Endothelial cell (in vitro differentiated cells): ENCODE data around the gene HDGFL2. TPM values are rescaled to one million over a fixed set of nuclear protein-coding genes. Genes with fewer than 3 reads are reported as not detected.

Experiments
- DNase-seq: peaks from one replicate; pipeline ENCODE4 v3.0.0; 2021; ENCODE audit warnings: low spot score
- H3K27ac Mint-ChIP-seq: one replicate; pipeline ENCODE4 v1.8.0; 2021; ENCODE audit warnings: mixed read lengths, inconsistent platforms; ENCODE audit not compliant: unreplicated experiment
- H3K27me3 Mint-ChIP-seq: one replicate; pipeline ENCODE4 v1.8.0; 2021; ENCODE audit warnings: mild to moderate bottlenecking, moderate library complexity, mixed read lengths, inconsistent platforms; ENCODE audit not compliant: unreplicated experiment
- H3K36me3 Mint-ChIP-seq: one replicate; pipeline ENCODE4 v1.8.0; 2021; ENCODE audit warnings: mild to moderate bottlenecking, low read depth, mixed read lengths, inconsistent platforms; ENCODE audit not compliant: unreplicated experiment
- H3K4me1 Mint-ChIP-seq: one replicate; pipeline ENCODE4 v1.8.0; 2021; ENCODE audit warnings: mild to moderate bottlenecking, mixed read lengths, inconsistent platforms; ENCODE audit not compliant: unreplicated experiment
- H3K4me3 Mint-ChIP-seq: one replicate; pipeline ENCODE4 v1.8.0; 2021; ENCODE audit warnings: mild to moderate bottlenecking, mixed read lengths, inconsistent platforms; ENCODE audit not compliant: unreplicated experiment
- H3K9me3 Mint-ChIP-seq: one replicate; pipeline ENCODE4 v1.8.0; 2021; ENCODE audit warnings: mixed read lengths, inconsistent platforms; ENCODE audit not compliant: unreplicated experiment
- total RNA-seq: library from RNA; stranded (reverse); fragmentation: NEBNext Ultra II Directional; extraction: Animal tissue kit (Norgen Biotek cat#: 25700); gene quantifications from one replicate; pipeline ENCODE4 v1.2.1, GENCODE V29; 2021; ENCODE audit not compliant: unreplicated experiment
- TF ChIP-seq, protein P1 (sequence below): fragments of 200-600 bp; sonication (generic); IDR thresholded peaks from one replicate; pipeline ENCODE4 v1.5.0; 2021; ENCODE audit warnings: antibody characterized with exemption; ENCODE audit not compliant: unreplicated experiment

HDGFL2 gene
- total RNA-seq, 1 donor from 2014 or later: 107 TPM

DNA sequence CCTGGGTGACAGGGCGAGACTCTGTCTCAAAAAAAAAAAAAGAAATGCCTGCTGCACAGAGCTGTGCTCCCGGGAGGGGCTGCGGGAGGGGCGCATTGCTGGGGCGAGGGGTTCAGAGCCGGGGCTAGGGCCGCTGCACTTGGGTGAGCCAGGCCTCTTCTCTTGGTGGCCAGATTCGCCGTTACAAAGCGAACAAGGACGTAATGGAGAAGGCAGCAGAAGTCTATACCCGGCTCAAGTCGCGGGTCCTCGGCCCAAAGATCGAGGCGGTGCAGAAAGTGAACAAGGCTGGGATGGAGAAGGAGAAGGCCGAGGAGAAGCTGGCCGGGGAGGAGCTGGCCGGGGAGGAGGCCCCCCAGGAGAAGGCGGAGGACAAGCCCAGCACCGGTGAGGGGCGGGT, 27.2 kb downstream of the HDGFL2 start:
- Mint-ChIP-seq H3K27me3 (peaks cover 10% of the 10 kb centered on the region), H3K27ac (no peak overlapping the region), H3K4me1 (no peaks in the 10 kb centered on the region), H3K36me3 (peaks cover 11% of the 10 kb centered on the region), H3K4me3 (no peak overlapping the region), H3K9me3 (no peaks in the 10 kb centered on the region)
- DNase-seq: no peak
- TF ChIP-seq, protein P1, sequence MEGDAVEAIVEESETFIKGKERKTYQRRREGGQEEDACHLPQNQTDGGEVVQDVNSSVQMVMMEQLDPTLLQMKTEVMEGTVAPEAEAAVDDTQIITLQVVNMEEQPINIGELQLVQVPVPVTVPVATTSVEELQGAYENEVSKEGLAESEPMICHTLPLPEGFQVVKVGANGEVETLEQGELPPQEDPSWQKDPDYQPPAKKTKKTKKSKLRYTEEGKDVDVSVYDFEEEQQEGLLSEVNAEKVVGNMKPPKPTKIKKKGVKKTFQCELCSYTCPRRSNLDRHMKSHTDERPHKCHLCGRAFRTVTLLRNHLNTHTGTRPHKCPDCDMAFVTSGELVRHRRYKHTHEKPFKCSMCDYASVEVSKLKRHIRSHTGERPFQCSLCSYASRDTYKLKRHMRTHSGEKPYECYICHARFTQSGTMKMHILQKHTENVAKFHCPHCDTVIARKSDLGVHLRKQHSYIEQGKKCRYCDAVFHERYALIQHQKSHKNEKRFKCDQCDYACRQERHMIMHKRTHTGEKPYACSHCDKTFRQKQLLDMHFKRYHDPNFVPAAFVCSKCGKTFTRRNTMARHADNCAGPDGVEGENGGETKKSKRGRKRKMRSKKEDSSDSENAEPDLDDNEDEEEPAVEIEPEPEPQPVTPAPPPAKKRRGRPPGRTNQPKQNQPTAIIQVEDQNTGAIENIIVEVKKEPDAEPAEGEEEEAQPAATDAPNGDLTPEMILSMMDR: no peak

DNA sequence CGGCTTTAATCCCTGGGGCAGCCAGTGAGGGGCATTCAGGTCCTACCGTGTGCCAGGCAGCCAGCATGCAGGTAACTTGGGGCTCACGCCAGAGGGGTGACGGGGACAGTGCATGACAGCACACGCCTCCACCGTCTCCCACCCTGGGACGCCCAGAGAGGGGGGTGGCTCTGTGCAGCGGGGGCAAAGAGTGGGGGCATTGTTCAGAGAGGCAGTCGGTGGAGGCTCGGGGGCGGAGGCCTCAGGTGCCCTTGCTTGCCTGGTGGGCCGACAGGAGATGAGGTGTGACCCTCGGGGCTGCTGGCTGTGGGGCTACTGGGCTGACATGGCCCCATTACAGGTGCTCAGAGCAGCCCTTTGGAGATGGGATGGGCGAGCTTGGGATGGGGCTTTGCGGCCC, 27.8 kb downstream of the HDGFL2 start:
- TF ChIP-seq, protein P1: no peak
- DNase-seq: no peak
- Mint-ChIP-seq H3K9me3 (no peaks in the 10 kb centered on the region), H3K4me1 (no peaks in the 10 kb centered on the region), H3K27me3 (peaks cover 10% of the 10 kb centered on the region), H3K27ac (no peak overlapping the region), H3K36me3 (peaks cover 8% of the 10 kb centered on the region), H3K4me3 (no peak overlapping the region)

DNA sequence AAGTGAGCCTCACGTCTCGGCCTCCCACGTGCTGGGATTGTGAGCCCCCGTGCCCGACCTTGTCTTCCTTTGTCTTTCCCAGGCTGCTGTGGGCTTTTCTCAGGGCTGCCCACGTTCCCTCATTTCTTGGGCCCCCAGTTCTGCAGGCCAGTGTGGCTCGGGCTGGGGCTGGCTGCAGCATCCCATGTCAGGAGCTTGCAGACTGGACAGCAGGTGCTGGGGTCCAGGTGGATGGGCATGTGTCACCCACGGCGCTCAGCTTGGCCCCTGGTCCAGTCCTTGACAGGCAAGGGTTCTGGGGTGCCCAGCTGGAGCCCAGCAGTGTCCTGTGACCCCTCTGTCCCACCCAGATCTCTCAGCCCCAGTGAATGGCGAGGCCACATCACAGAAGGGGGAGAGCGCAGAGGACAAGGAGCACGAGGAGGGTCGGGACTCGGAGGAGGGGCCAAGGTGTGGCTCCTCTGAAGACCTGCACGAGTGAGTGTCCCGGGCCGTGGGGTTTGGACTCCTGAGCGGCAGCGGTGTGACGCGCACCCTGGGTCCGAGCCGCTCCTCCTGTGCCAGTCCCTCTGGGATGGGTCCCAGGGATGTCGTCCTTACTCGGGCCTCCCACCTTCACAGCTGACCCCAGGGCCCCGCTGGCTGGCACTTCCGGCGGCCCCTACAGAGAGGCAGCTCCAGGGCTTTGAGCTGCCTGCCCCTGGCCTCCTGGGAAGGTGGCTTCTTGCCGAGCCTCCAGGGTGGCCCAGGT, 28.9 kb downstream of the HDGFL2 start:
- Mint-ChIP-seq H3K4me1 (no peaks in the 10 kb centered on the region), H3K4me3 (no peak overlapping the region), H3K36me3 (peaks cover 14% of the 10 kb centered on the region), H3K27me3 (peaks cover 12% of the 10 kb centered on the region), H3K27ac (no peak overlapping the region), H3K9me3 (no peaks in the 10 kb centered on the region)
- DNase-seq: no peak
- TF ChIP-seq, protein P1: no peak

DNA sequence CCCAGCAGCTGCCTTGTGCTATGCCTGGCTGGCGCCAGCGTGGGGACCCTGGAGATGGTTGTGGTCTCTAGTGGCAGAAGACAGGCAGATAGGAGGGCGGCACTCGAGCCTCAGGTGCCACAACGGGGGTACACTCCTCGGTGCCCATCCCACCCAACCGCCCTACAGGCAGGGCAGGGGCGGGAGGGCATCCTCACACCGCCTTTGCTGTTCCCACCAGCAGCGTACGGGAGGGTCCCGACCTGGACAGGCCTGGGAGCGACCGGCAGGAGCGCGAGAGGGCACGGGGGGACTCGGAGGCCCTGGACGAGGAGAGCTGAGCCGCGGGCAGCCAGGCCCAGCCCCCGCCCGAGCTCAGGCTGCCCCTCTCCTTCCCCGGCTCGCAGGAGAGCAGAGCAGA, 29.6 kb downstream of the HDGFL2 start:
- TF ChIP-seq, protein P1: no peak
- Mint-ChIP-seq H3K27me3 (peaks cover 16% of the 10 kb centered on the region), H3K27ac (no peak overlapping the region)

More for the DNA sequence above, 29.6 kb downstream of the HDGFL2 start:
- H3K4me1 Mint-ChIP-seq: peaks cover 4% of the 10 kb centered on the region
- H3K9me3 Mint-ChIP-seq: no peaks in the 10 kb centered on the region
- H3K4me3 Mint-ChIP-seq: no peak overlapping the region
- peaks cover 20% of the 10 kb centered on the region for H3K36me3 Mint-ChIP-seq
- DNase-seq: no peak
